NCI-H128 (cell line): ENCODE measurements around the gene ARHGAP42.

Experiments
- DNase-seq: peaks from one replicate; lab custom pipeline; 2025; ENCODE audit not compliant: unreplicated experiment; lab: John Stamatoyannopoulos, UW

Gene ARHGAP42

GRCh38 chr11:100682247-100682969 is 4.7 kb upstream of the ARHGAP42 start:
- no peak for DNase-seq

DNA sequence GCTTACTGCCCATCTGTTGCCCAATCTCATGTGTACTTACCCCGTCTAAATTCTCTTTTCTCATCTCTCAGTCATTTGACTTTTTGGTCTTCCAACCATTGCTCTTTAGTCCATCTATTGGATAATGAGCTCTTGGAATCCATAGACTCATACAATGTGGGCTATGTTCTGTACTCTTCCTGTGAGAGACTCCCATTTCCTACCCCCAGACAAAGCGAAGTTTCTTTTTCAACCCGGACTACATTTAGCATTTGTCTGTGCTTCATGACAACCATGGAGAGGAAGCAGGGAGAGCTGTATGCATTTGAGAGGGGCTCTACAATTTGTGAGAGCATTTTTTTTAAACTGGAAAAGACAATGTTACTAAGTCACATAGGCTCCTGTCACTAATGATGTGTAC is 4.0 kb upstream of the ARHGAP42 start:
- DNase-seq, result no peak

GRCh38 chr11:100684101-100685065 is 2.7 kb upstream of the ARHGAP42 start:
- no peak for DNase-seq

GRCh38 chr11:100686476-100687053 is 523 bp upstream of the ARHGAP42 start:
- no peak for DNase-seq

GRCh38 chr11:100687630-100688395 is 725 bp downstream of the ARHGAP42 start:
- peak; percentile 21 for DNase-seq

DNA sequence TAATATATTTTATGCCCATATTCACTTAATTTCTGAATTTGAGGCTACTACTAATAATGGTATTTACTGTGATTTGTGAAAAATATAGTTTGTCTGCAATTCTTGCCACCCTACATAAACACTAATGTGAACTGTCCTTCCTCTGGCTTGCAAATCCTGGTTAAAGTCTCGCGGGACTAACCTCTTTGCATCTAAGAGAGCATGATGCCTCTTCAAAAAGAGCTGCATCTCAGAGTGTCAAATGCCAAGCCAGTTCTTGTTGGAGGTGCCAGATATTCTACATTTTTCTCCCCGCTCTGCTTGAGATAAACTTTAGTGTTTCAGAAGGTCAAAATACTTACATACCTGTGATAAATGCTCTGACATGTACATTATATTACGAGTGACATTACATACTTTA is 2.1 kb downstream of the ARHGAP42 start:
- DNase-seq, result no peak

DNA sequence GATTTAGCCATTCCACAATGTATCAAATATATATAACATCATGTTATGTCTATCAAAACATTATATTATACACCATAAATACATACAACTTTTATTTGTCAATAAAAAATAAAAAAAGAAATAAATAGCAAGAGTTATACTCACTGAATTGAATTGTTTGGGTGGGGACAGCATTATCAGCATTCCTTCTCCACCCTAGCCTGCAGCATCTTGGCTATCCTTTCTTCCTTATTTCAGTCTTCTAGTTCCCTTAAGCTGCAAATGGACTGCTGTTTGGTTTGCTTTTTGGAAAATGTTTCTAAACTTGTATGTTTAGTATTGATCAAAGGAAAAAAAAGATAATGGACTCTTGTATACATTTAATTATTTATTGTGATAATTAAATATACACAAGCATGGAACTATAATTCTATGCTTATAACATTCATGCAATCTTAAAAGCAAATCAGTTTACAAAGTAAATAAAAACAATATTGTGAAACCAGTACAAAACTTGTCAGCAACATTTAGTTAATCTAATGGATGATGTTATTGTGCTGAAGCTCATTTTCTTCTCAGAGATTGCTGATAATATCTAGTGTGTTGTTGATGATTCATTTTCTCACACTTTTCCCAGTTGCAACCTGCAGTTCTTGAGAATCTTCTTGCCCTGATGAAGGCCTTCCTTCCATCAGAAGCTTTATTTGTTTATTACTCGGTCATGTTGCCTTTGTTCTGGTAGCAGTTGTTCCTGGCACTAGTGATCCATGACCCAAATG is 5.0 kb downstream of the ARHGAP42 start:
- no peak for DNase-seq

DNA sequence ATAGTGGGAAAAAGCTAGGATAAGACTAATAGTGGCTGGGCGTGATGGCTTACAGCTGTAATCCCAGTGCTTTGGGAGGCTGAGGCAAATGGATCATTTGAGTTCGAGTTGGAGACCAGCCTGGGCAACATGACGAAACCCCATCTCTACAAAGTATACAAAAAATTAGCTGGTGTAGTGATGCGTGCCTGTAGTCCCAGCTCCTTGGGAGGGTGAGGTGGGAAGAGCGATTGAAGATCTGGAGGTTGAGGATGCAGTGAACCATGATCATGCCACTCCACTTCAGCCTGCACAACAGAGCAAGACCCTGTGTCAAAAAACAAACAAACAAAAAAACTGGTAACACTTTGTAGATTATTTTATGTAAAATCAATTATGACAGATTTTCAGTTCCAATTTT is 8.8 kb downstream of the ARHGAP42 start:
- no peak for DNase-seq

- DNase-seq, result no peak
Measured at GRCh38 chr11:100703139-100703538, 16.1 kb downstream of the ARHGAP42 start.

DNA sequence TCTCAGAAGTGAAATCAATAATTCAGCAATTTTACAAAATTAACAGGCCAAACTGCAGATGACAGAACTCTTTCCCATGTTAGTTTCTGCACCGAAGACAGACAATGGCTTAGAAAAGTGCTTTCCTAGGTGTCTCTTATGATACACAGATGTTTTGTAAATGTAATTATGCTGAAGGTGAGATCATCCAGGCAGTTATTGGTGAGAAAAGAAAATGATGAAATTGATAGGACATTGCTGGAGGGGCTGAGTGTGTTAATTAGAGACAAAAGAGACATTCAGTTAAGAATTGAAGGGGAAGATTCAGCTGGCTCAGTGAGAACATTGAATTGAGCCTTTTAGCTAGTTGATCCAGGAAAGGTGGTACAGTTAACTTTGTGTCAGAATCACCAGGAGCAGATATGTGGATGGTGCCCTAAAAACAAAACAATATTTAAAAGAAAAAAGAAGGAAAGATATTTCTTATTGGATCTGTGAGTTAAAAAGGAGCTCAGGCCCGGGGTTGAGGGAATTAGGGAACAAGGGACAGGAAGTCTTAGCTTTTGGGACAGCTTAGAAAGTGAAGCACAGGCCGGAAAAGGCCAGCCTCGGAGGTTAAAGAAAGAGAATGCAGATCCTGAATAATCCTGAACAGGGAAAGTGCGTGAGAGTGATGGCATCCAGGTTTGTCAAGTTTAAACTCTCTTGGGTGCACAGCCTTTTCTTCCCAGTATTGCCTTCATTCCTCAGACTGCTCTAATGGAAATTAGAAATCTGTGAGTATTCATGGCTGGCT is 16.9 kb downstream of the ARHGAP42 start:
- no peak for DNase-seq

- no peak for DNase-seq
Measured at GRCh38 chr11:100705447-100705846, 18.4 kb downstream of the ARHGAP42 start.

DNA sequence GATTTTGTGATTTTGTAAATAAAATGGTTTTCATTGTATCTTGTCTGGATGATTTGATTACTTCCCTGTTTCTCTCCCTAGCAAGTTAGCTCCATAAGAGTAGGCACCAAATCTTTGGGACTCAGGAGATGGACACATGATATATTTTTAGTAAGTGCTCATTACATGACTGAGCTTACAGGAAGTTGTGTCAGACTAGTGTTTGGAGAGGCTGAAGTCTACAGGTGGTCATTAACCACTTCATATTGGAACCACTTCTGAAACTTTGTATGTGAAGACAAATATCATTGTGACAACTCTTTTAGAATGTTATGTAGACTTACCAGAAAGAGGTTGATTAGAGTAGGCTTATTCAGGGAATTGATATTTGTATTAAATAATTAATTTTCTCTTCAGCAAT is 19.1 kb downstream of the ARHGAP42 start:
- no peak for DNase-seq

DNA sequence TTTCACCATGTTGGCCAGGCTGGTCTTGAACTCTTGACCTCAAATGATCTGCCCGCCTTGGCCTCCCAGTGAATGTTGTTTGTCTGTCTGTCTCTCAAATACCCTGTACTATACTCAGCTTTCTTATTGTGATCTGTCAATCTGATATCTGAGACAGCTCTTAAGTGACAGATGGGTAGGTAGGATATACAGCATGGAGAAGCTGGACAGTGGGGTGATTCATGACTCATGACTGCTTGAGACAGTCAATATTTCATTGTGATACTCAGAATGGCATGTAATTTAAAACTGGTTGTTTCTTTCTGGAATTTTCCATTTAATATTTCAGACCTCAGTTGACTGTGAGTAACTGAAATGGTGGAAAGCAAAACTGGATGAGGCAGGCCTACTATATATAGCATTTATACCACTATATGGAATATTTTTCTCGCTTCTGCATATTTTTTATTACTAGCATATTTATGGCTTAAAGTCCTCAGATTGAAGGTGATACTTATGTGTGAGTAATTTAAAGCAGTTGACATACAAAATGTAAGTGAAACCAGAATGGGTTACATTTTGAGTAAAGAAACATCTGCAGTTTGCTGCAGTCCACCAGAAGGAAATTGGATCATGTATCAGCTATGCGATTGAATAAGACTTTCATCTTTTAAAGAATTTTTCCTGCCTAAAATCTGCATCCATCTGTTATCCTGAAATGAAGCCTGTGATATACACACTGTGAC is 22.3 kb downstream of the ARHGAP42 start:
- DNase-seq, result no peak

DNA sequence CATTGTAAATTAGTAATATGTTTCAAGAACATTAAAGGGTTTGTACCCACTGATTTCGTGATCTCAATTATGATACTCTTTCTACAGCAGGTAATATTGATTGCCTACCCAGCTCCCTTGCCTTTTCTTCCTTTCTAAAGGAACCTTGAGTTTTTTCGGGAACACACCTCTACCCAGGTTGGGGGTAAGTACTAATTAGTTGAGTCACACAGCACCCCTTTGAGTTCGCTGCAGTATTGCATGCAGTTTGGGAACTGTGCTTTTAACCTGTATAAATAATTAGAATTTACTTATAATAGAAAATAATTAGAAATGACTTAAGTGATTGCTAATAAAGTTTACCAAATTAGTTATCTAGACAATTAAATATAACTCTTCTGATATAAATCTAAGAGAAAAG is 24.9 kb downstream of the ARHGAP42 start:
- no peak for DNase-seq

DNA sequence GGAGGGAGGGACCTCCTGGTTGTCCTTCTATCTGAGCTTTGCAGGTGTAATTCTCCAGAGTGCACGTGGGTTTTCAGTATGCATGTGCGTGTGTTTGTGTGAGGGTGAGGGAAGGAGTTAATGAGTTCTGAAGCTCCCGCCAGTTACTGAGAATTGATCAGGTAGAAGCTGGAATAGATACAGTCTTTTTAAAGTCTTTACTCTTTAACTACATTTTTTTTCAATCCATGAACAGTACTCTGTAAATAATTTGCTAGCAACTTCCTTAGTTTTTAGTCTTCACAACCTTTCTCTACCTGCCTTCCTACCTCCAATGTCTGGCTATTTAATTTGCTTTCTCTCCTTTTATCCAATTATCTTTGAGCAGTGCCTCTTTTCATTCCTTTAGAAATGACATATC is 25.5 kb downstream of the ARHGAP42 start:
- no peak for DNase-seq

- DNase-seq, result no peak
Measured at GRCh38 chr11:100715165-100715761, 28.2 kb downstream of the ARHGAP42 start.

DNA sequence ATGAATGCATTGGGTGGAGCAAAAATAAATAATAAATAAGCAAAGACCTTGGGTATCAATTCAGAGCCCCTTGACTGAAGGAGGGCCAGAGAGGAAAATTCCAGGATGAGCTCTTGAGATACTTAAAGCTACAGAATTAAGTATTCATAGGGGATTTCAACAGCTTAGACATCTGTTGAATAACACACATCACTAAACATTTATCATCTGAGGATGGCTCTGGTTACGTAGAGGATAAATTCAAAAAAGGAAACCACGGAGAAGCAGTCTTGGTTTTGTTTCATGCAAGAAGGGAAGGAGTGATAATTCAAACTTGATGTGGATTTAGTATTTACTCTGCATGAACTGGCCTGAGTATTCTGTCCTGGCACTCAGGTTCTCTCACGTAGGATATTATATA is 29.8 kb downstream of the ARHGAP42 start:
- DNase-seq, result no peak

DNA sequence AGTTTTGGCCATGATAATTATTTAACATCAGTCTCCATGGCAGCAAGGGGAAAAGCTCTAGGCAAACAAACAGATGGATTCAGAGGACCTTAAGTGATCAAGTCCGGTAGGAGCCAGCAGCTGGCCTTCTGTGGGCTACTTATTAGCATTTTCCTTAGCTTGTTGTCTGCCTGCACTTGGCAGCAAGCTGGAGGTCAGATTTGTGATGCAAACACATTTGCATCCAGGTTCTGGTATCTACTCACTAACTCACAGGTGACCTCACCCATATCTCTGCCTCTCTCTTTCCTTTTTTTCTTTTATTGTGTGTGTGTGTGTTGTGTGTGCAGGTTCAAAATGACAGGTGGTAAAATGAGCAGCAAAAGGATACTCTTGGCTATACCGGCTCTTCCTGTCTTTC is 32.3 kb downstream of the ARHGAP42 start:
- DNase-seq, result no peak

DNA sequence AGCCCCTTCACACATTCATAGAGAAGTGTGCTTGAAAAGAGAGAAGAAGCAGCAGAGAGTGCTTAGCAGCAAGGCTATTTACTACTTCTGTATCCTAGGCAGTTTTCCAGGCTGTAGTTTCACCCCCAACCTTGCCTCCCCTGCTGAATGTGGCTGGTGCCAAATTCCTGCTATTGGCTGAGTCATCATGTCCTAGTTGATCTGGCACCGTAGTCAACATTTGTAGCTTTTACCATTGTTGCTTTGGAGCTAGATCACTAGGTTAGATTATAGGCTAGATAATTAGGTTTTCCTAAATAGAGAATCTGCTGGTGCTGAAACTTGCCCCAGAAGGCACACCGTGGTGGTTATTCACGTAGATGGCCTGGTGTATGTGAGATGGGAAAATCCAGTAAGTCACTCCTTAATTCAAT is 32.7 kb downstream of the ARHGAP42 start:
- DNase-seq, result peak; percentile 28
